Endothelial cell (in vitro differentiated cells): Measurements from ENCODE around the gene ZBTB20. TPM values are rescaled to one million over a fixed set of nuclear protein-coding genes. Genes with fewer than 3 reads are reported as not detected.

ENCODE experiments used
- DNase-seq: peaks from one replicate; pipeline ENCODE4 v3.0.0; 2021; ENCODE audit warnings: low spot score
- H3K27ac Mint-ChIP-seq: one replicate; pipeline ENCODE4 v1.8.0; 2021; ENCODE audit warnings: mixed read lengths, inconsistent platforms; ENCODE audit not compliant: unreplicated experiment
- H3K27me3 Mint-ChIP-seq: one replicate; pipeline ENCODE4 v1.8.0; 2021; ENCODE audit warnings: mild to moderate bottlenecking, moderate library complexity, mixed read lengths, inconsistent platforms; ENCODE audit not compliant: unreplicated experiment
- H3K36me3 Mint-ChIP-seq: one replicate; pipeline ENCODE4 v1.8.0; 2021; ENCODE audit warnings: mild to moderate bottlenecking, low read depth, mixed read lengths, inconsistent platforms; ENCODE audit not compliant: unreplicated experiment
- H3K4me1 Mint-ChIP-seq: one replicate; pipeline ENCODE4 v1.8.0; 2021; ENCODE audit warnings: mild to moderate bottlenecking, mixed read lengths, inconsistent platforms; ENCODE audit not compliant: unreplicated experiment
- H3K4me3 Mint-ChIP-seq: one replicate; pipeline ENCODE4 v1.8.0; 2021; ENCODE audit warnings: mild to moderate bottlenecking, mixed read lengths, inconsistent platforms; ENCODE audit not compliant: unreplicated experiment
- H3K9me3 Mint-ChIP-seq: one replicate; pipeline ENCODE4 v1.8.0; 2021; ENCODE audit warnings: mixed read lengths, inconsistent platforms; ENCODE audit not compliant: unreplicated experiment
- CTCF ChIP-seq: fragments of 200-600 bp; sonication (generic); IDR thresholded peaks from one replicate; pipeline ENCODE4 v1.5.0; 2021; ENCODE audit warnings: antibody characterized with exemption; ENCODE audit not compliant: unreplicated experiment
- total RNA-seq: library from RNA; stranded (reverse); fragmentation: NEBNext Ultra II Directional; extraction: Animal tissue kit (Norgen Biotek cat#: 25700); gene quantifications from one replicate; pipeline ENCODE4 v1.2.1, GENCODE V29; 2021; ENCODE audit not compliant: unreplicated experiment

The ZBTB20 gene
- total RNA-seq, 1 donor from 2014 or later, result 4.2 TPM

GRCh38 chr3:114449271-114450007, 697.6 kb downstream of the ZBTB20 start:
- no peak for DNase-seq
- H3K4me3 Mint-ChIP-seq, result no peak overlapping the region
- TF ChIP-seq CTCF, result no peak
- no peaks in the 10 kb centered on the region for H3K4me1 Mint-ChIP-seq
- no peak overlapping the region for H3K27ac Mint-ChIP-seq
- H3K27me3 Mint-ChIP-seq, result no peaks in the 10 kb centered on the region
- H3K9me3 Mint-ChIP-seq, result no peaks in the 10 kb centered on the region
- H3K36me3 Mint-ChIP-seq, result no peaks in the 10 kb centered on the region

DNA sequence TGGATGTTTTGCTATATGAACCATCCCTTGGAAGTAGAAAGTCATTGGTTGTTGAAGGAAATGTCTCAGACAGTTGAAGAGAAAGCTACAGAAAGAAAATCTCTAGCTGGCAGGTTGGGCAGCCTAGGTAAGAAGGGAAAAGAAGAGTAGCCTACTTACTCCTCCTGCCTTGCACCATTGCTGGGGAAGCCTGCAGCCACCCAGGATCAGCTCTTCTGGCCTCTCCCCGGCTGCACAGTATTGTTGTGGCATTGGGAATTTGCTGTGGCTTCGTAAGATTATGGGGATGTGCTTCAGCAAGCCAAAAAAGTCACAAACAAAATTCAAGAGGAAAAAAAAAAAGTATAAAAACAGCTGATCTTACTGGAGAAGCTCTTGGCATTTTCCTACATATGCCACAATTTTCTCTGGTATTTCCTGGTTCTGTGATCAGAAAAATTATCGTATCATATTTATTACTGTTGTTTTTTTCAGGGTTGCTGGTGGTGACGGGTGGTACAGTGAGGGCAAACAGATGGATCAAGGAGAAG, 699.1 kb downstream of the ZBTB20 start:
- Mint-ChIP-seq H3K4me1 (no peaks in the 10 kb centered on the region), H3K9me3 (no peaks in the 10 kb centered on the region), H3K36me3 (no peaks in the 10 kb centered on the region), H3K4me3 (no peak overlapping the region), H3K27ac (no peak overlapping the region), H3K27me3 (no peaks in the 10 kb centered on the region)
- no peak for TF ChIP-seq CTCF
- DNase-seq, result no peak

GRCh38 chr3:114447545-114447944, 699.5 kb downstream of the ZBTB20 start:
- no peak for DNase-seq
- Mint-ChIP-seq H3K9me3 (no peaks in the 10 kb centered on the region), H3K27ac (no peak overlapping the region), H3K27me3 (no peaks in the 10 kb centered on the region), H3K36me3 (no peaks in the 10 kb centered on the region), H3K4me3 (no peak overlapping the region), H3K4me1 (no peaks in the 10 kb centered on the region)
- no peak for TF ChIP-seq CTCF

DNA sequence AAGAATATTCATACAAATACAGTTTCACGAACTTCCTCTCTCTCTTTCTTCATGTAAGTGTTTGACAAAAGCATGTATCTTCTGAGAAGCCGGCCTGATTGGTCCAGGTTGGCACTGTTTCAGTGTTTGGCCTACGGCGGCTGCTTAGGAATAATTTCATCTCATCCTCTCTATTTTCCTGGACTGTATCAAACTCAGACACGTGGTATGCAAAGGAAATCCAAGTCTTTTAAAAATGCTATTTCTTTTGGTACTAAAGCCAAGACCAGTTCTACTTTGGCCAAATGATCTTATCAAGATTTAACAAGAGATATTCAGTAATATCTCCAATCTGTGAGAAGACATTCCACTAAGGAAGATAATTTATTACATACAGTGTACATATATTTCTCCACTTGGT, 700.5 kb downstream of the ZBTB20 start:
- no peaks in the 10 kb centered on the region for H3K4me1 Mint-ChIP-seq
- no peaks in the 10 kb centered on the region for H3K9me3 Mint-ChIP-seq
- no peaks in the 10 kb centered on the region for H3K36me3 Mint-ChIP-seq
- H3K27ac Mint-ChIP-seq, result no peak overlapping the region
- no peak overlapping the region for H3K4me3 Mint-ChIP-seq
- DNase-seq, result no peak
- no peak for TF ChIP-seq CTCF
- H3K27me3 Mint-ChIP-seq, result no peaks in the 10 kb centered on the region

- TF ChIP-seq CTCF, result no peak
- H3K9me3 Mint-ChIP-seq, result no peaks in the 10 kb centered on the region
- H3K4me3 Mint-ChIP-seq, result no peak overlapping the region
- H3K27ac Mint-ChIP-seq, result no peak overlapping the region
- no peak for DNase-seq
- no peaks in the 10 kb centered on the region for H3K27me3 Mint-ChIP-seq
- H3K4me1 Mint-ChIP-seq, result no peaks in the 10 kb centered on the region
- H3K36me3 Mint-ChIP-seq, result no peaks in the 10 kb centered on the region
Observed at GRCh38 chr3:114445233-114445632, 701.9 kb downstream of the ZBTB20 start.
